HepG2 (cell line): ENCODE measurements around the gene FAM3B. TPM values are rescaled to one million over a fixed set of nuclear protein-coding genes. Genes with fewer than 3 reads are reported as not detected.

Experiments
- BHLHE40 ChIP-seq: IDR thresholded peaks from 2 replicates; pipeline ENCODE4 v1.6.1; 2011; ENCODE audit warnings: low read length, improper control_type of control experiment
- EEA1 ChIP-seq: sonication (generic); formaldehyde crosslinking; IDR thresholded peaks from 2 replicates; pipeline ENCODE4 v1.5.1; 2020; ENCODE audit warnings: mild to moderate bottlenecking, missing genetic modification reagents, borderline replicate concordance
- HNF4A ChIP-seq: sonication (generic); formaldehyde crosslinking; IDR thresholded peaks from 2 replicates; pipeline ENCODE4 v1.4.0; 2020; ENCODE audit warnings: missing genetic modification reagents
- MIER3 ChIP-seq: IDR thresholded peaks from 2 replicates; pipeline ENCODE4 v1.6.1; 2016; ENCODE audit warnings: missing compliant biosample characterization, borderline replicate concordance
- NFRKB ChIP-seq: fragments of 450-650 bp; IDR thresholded peaks from 2 replicates; pipeline ENCODE4 v1.6.1; 2017
- RBFOX2 ChIP-seq: fragments of 200-400 bp; formaldehyde crosslinking; IDR thresholded peaks from 2 replicates; pipeline ENCODE4 v1.6.1; 2017; ENCODE audit warnings: low read depth, mild to moderate bottlenecking, low read length
- SMYD3 ChIP-seq: sonication (generic); formaldehyde crosslinking; IDR thresholded peaks from 2 replicates; pipeline ENCODE4 v1.8.1; 2023; ENCODE audit warnings: mild to moderate bottlenecking, missing genetic modification reagents
- TAF15 ChIP-seq: fragments of 200-400 bp; formaldehyde crosslinking; IDR thresholded peaks from one replicate; pipeline ENCODE4 v1.6.1; 2018; ENCODE audit warnings: mild to moderate bottlenecking, low read depth, low read length; ENCODE audit not compliant: poor library complexity, severe bottlenecking
- U2AF2 ChIP-seq: fragments of 200-400 bp; formaldehyde crosslinking; IDR thresholded peaks from 2 replicates; pipeline ENCODE4 v1.6.1; 2017; ENCODE audit warnings: low read depth, mild to moderate bottlenecking, low read length
- ZNF20 ChIP-seq: sonication (generic); formaldehyde crosslinking; IDR thresholded peaks from 2 replicates; pipeline ENCODE4 v1.4.0; 2020; ENCODE audit warnings: mild to moderate bottlenecking, moderate library complexity, missing genetic modification reagents
- ZNF224 ChIP-seq: sonication (generic); formaldehyde crosslinking; IDR thresholded peaks from 2 replicates; pipeline ENCODE4 v1.5.0; 2020; ENCODE audit warnings: mild to moderate bottlenecking, missing genetic modification reagents
- ZNF33B ChIP-seq: sonication (generic); formaldehyde crosslinking; IDR thresholded peaks from 2 replicates; pipeline ENCODE4 v1.5.1; 2020; ENCODE audit warnings: mild to moderate bottlenecking, missing genetic modification reagents
- ZNF382 ChIP-seq: sonication (generic); formaldehyde crosslinking; IDR thresholded peaks from 2 replicates; pipeline ENCODE4 v1.5.0; 2020; ENCODE audit warnings: missing genetic modification reagents, mild to moderate bottlenecking, borderline replicate concordance
- ZNF766 ChIP-seq: sonication (generic); formaldehyde crosslinking; IDR thresholded peaks from 2 replicates; pipeline ENCODE4 v1.5.0; 2020; ENCODE audit warnings: missing genetic modification reagents, borderline replicate concordance
- ZSCAN21 ChIP-seq: sonication (generic); formaldehyde crosslinking; IDR thresholded peaks from 2 replicates; pipeline ENCODE4 v1.8.0; 2022; ENCODE audit warnings: mild to moderate bottlenecking, missing genetic modification reagents, moderate library complexity, borderline replicate concordance
- polyA plus RNA-seq, 8 experiments: library from polyadenylated mRNA; depleted of rRNA in 3 of 8; stranded (reverse) in 7 of 8; unstranded in 1 of 8; fragments of >200 nt; fragmentation: Illumina TruSeq in 4 of 8; extraction: Trizol in 4 of 8; gene quantifications; 2 replicates each; pipeline versions ENCODE4 v1.2.1 to v1.2.3, GENCODE V29; 2011 to 2016; ENCODE audit warnings: low read depth in 4 of 8, missing spikeins in 1 of 8, mixed read lengths in 1 of 8; ENCODE audit not compliant: insufficient read depth in 1 of 8
- total RNA-seq, 5 experiments: library from RNA; depleted of rRNA; stranded (reverse); fragments of >200 nt; fragmentation: Illumina TruSeq; extraction: Trizol; gene quantifications; 2 replicates each; pipeline ENCODE4 v1.2.3, GENCODE V29; 2016; ENCODE audit warnings: low read depth in 1 of 5
- TF ChIP-seq, protein P1 (sequence below): sonication (generic); formaldehyde crosslinking; IDR thresholded peaks from 2 replicates; pipeline ENCODE4 v1.8.0; 2022; ENCODE audit warnings: low read depth, missing genetic modification reagents
- TF ChIP-seq, protein P2 (sequence below): conservative IDR thresholded peaks from 2 replicates; pipeline ENCODE4 v1.6.1; 2018; ENCODE audit warnings: missing genetic modification reagents
- TF ChIP-seq, protein P3 (sequence below): sonication (generic); formaldehyde crosslinking; IDR thresholded peaks from 2 replicates; pipeline ENCODE4 v1.9.0; 2021; ENCODE audit warnings: missing genetic modification reagents, borderline replicate concordance
- TF ChIP-seq, protein P4 (sequence below): sonication (generic); formaldehyde crosslinking; IDR thresholded peaks from 2 replicates; pipeline ENCODE4 v1.9.0; 2022; ENCODE audit warnings: missing genetic modification reagents, mild to moderate bottlenecking, borderline replicate concordance
- TF ChIP-seq, protein P5 (sequence below): sonication (generic); formaldehyde crosslinking; IDR thresholded peaks from 2 replicates; pipeline ENCODE4 v1.5.1; 2020; ENCODE audit warnings: mild to moderate bottlenecking, missing genetic modification reagents, moderate library complexity

FAM3B gene
- total and polyA plus RNA-seq, 2 of the 13 experiments (the other 11 are each of a cell fraction or from before 2014, with no cell fraction given), result 46.5 to 62.0 TPM

DNA sequence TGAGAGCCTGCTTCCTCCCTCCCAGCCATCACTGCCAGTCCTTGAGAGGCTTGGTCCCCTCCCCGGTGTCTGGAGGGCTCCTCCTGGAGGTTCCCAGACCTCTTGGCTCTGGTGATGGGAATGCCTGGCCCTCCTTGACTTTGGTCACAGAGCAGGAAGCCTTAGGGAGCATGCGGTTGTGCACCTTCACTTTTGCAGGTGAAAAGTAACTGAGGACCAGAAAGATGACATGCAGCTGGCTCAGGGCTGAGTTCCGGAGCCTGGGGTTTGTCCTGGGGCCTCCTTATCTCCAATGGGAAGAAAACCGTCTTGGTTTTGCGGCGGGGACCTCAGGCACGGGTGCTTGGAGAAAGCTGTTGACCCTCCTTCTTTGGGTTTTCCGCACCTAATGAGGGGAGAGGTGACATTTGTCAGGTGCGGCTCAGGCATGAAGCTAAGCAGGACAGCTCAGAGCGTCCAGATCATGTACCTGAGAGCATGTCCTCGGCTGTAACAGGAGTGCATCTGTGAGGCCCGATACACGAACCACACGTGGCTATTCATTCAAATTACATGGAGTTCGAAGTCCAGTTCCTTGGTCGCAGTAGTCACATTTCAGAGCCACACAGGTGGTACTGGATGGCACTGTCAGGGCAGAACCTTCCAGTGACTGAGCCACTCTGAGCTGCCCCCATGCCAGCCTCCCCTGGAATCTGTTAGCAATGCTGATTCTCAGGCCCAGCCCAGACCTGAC lies 44.6 kb downstream of the FAM3B start (continued):
- TF ChIP-seq, protein P1, sequence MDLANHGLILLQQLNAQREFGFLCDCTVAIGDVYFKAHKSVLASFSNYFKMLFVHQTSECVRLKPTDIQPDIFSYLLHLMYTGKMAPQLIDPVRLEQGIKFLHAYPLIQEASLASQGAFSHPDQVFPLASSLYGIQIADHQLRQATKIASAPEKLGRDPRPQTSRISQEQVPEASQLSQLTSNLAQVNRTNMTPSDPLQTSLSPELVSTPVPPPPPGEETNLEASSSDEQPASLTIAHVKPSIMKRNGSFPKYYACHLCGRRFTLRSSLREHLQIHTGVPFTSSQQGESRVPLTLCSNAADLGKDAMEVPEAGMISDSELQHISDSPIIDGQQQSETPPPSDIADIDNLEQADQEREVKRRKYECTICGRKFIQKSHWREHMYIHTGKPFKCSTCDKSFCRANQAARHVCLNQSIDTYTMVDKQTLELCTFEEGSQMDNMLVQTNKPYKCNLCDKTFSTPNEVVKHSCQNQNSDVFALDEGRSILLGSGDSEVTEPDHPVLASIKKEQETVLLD (CRISPR knock-in tag), result no peak
- TF ChIP-seq ZNF382 (CRISPR knock-in tag) (no peak), HNF4A (CRISPR knock-in tag) (peak; percentile 69), BHLHE40 (peak; percentile 31; the same call in 1 of the 2 replicates), ZNF766 (CRISPR knock-in tag) (0 out of 2 replicates have a peak, but pooled peaks have one; percentile 32), EEA1 (CRISPR knock-in tag) (0 out of 2 replicates have a peak, but pooled peaks have one; percentile 25), RBFOX2 (no peak), TAF15 (no peak), SMYD3 (CRISPR knock-in tag) (no peak), ZNF224 (no peak), MIER3 (CRISPR knock-in tag) (no peak), ZNF20 (CRISPR knock-in tag) (no peak), NFRKB (no peak), ZSCAN21 (CRISPR knock-in tag) (no peak), U2AF2 (no peak), ZNF33B (CRISPR knock-in tag) (no peak)
- TF ChIP-seq, protein P2, sequence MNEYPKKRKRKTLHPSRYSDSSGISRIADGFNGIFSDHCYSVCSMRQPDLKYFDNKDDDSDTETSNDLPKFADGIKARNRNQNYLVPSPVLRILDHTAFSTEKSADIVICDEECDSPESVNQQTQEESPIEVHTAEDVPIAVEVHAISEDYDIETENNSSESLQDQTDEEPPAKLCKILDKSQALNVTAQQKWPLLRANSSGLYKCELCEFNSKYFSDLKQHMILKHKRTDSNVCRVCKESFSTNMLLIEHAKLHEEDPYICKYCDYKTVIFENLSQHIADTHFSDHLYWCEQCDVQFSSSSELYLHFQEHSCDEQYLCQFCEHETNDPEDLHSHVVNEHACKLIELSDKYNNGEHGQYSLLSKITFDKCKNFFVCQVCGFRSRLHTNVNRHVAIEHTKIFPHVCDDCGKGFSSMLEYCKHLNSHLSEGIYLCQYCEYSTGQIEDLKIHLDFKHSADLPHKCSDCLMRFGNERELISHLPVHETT, result no peak
- TF ChIP-seq, protein P3, sequence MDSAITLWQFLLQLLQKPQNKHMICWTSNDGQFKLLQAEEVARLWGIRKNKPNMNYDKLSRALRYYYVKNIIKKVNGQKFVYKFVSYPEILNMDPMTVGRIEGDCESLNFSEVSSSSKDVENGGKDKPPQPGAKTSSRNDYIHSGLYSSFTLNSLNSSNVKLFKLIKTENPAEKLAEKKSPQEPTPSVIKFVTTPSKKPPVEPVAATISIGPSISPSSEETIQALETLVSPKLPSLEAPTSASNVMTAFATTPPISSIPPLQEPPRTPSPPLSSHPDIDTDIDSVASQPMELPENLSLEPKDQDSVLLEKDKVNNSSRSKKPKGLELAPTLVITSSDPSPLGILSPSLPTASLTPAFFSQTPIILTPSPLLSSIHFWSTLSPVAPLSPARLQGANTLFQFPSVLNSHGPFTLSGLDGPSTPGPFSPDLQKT (CRISPR knock-in tag), result no peak
- TF ChIP-seq, protein P4, sequence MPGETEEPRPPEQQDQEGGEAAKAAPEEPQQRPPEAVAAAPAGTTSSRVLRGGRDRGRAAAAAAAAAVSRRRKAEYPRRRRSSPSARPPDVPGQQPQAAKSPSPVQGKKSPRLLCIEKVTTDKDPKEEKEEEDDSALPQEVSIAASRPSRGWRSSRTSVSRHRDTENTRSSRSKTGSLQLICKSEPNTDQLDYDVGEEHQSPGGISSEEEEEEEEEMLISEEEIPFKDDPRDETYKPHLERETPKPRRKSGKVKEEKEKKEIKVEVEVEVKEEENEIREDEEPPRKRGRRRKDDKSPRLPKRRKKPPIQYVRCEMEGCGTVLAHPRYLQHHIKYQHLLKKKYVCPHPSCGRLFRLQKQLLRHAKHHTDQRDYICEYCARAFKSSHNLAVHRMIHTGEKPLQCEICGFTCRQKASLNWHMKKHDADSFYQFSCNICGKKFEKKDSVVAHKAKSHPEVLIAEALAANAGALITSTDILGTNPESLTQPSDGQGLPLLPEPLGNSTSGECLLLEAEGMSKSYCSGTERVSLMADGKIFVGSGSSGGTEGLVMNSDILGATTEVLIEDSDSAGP (CRISPR knock-in tag), result no peak; the same call in 1 of the 2 replicates
- TF ChIP-seq, protein P5, sequence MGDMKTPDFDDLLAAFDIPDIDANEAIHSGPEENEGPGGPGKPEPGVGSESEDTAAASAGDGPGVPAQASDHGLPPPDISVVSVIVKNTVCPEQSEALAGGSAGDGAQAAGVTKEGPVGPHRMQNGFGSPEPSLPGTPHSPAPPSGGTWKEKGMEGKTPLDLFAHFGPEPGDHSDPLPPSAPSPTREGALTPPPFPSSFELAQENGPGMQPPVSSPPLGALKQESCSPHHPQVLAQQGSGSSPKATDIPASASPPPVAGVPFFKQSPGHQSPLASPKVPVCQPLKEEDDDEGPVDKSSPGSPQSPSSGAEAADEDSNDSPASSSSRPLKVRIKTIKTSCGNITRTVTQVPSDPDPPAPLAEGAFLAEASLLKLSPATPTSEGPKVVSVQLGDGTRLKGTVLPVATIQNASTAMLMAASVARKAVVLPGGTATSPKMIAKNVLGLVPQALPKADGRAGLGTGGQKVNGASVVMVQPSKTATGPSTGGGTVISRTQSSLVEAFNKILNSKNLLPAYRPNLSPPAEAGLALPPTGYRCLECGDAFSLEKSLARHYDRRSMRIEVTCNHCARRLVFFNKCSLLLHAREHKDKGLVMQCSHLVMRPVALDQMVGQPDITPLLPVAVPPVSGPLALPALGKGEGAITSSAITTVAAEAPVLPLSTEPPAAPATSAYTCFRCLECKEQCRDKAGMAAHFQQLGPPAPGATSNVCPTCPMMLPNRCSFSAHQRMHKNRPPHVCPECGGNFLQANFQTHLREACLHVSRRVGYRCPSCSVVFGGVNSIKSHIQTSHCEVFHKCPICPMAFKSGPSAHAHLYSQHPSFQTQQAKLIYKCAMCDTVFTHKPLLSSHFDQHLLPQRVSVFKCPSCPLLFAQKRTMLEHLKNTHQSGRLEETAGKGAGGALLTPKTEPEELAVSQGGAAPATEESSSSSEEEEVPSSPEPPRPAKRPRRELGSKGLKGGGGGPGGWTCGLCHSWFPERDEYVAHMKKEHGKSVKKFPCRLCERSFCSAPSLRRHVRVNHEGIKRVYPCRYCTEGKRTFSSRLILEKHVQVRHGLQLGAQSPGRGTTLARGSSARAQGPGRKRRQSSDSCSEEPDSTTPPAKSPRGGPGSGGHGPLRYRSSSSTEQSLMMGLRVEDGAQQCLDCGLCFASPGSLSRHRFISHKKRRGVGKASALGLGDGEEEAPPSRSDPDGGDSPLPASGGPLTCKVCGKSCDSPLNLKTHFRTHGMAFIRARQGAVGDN, result peak; percentile 58; the same call in 1 of the 2 replicates
